Epithelial cell of esophagus (primary cell): ENCODE measurements around the gene THADA.
"Not testable (repeated sequence)": the region's sequence is repeated elsewhere in the genome, so short reads cannot be mapped to it uniquely, and the experiment has no call there.

Source experiments
- DNase-seq: peaks from one replicate; pipeline ENCODE4 v3.0.0; 2010; ENCODE audit warnings: low read depth
- H3K4me3 ChIP-seq: 2 replicates; pipeline ENCODE4 v1.5.1; 2011; ENCODE audit warnings: mild to moderate bottlenecking, low read length, control low read depth
- TF ChIP-seq, protein P1 (sequence below): IDR thresholded peaks from 2 replicates; pipeline ENCODE4 v1.5.1; 2011; ENCODE audit warnings: low read depth, mild to moderate bottlenecking, low read length, control low read depth, inconsistent platforms; ENCODE audit not compliant: insufficient read depth; ENCODE audit errors: missing control alignments

The THADA gene

GRCh38 chr2:43453179-43454170 is 142.4 kb downstream of the THADA start:
- DNase-seq, result no peak
- H3K4me3 ChIP-seq, result no peak overlapping the region
- TF ChIP-seq, protein P1, sequence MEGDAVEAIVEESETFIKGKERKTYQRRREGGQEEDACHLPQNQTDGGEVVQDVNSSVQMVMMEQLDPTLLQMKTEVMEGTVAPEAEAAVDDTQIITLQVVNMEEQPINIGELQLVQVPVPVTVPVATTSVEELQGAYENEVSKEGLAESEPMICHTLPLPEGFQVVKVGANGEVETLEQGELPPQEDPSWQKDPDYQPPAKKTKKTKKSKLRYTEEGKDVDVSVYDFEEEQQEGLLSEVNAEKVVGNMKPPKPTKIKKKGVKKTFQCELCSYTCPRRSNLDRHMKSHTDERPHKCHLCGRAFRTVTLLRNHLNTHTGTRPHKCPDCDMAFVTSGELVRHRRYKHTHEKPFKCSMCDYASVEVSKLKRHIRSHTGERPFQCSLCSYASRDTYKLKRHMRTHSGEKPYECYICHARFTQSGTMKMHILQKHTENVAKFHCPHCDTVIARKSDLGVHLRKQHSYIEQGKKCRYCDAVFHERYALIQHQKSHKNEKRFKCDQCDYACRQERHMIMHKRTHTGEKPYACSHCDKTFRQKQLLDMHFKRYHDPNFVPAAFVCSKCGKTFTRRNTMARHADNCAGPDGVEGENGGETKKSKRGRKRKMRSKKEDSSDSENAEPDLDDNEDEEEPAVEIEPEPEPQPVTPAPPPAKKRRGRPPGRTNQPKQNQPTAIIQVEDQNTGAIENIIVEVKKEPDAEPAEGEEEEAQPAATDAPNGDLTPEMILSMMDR, result no peak

GRCh38 chr2:43452318-43452731 is 143.5 kb downstream of the THADA start:
- DNase-seq, result no peak
- TF ChIP-seq, protein P1, result no peak
- H3K4me3 ChIP-seq, result no peak overlapping the region

- no peak overlapping the region for H3K4me3 ChIP-seq
- no peak for DNase-seq
- TF ChIP-seq, protein P1, result no peak
Observed at GRCh38 chr2:43450617-43451016, 145.2 kb downstream of the THADA start.

- TF ChIP-seq, protein P1, result no peak
- H3K4me3 ChIP-seq, result no peak overlapping the region
- DNase-seq, result no peak
Observed at GRCh38 chr2:43448822-43449110, 147.1 kb downstream of the THADA start.

DNA sequence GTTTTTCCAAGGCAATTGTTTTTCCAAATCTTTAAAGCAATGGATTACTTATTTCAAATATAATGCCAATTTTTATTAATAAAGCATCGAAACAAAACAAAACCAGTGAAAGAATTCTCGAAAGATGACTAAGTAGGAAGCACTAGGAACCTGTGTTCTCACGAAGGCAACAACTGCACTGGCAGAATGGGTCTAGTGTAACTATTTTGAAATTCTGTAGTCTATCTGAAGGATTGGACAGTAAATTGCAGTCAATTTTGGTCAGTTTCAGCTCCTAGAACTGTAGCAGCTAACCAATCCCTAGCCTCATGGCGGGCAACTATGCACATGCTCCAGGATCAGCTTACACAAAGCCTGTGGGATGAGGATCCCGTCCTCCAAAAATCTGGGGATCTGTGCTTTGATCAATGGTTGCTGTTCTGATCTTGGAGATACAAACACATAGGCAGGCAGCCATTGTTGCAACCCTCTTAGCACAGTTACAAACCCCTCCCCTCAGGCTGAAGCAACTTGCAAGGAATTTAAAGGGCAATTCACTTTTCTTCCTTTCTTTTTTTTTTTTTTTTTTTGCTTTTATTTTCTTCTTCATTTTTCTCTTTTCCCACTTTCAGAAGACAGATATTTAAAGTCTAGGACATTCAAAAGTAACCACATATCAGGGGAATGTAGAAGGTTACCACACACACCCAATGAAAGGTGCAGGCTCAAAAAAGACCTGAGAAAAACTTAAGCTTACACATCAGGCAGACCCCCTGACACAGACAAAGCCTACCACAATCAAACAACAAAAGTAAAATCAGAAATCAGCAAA is 147.6 kb downstream of the THADA start:
- no peak overlapping the region for H3K4me3 ChIP-seq
- TF ChIP-seq, protein P1, result no peak
- no peak for DNase-seq

DNA sequence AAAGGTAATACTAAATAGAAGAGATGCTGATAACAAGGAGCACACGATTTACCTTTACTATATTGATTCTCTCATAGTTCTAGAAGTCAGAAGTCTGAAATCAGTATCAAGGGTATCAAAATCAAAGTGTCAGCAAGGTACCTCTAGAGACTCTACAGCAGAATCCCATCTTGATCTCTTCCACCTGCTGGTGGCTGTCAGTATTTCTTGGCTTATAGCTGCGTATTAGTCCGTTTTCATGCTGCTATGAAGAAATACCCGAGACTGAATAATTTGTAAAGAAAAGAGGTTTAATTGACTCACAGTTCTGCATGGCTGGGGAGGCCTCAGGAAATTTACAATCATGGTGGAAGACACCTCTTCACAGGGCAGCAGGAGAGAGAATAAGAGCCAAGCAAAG is 149.1 kb downstream of the THADA start:
- H3K4me3 ChIP-seq, result not testable (repeated sequence)

DNA sequence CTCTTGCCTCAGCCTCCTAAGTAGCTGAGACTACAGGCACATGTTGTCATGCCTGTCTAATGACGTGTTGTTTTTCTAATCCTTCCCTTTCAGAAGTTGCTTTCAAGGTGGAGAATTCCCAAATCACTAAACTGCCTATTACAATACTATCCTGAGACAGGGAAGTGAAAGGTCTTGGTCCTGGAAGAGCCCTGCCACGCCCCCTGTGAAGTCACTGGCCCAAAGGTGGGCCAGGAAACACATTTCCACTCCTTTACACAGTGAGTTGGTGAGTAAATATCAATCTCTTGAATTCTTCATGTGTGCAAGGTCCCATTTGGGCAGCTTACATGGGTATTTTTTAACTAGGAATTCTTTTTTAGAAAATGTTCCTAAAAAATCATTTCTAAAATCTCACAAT is 150.1 kb downstream of the THADA start:
- H3K4me3 ChIP-seq, result no peak overlapping the region
- TF ChIP-seq, protein P1, result no peak
- no peak for DNase-seq

More for the DNA sequence above, 149.1 kb downstream of the THADA start:
- not testable (repeated sequence) for DNase-seq
